Measurements from ENCODE around the gene GJD3.
"Not testable (repeated sequence)": the region's sequence is repeated elsewhere in the genome, so short reads cannot be mapped to it uniquely, and the experiment has no call there.

GJD3 gene, protein sequence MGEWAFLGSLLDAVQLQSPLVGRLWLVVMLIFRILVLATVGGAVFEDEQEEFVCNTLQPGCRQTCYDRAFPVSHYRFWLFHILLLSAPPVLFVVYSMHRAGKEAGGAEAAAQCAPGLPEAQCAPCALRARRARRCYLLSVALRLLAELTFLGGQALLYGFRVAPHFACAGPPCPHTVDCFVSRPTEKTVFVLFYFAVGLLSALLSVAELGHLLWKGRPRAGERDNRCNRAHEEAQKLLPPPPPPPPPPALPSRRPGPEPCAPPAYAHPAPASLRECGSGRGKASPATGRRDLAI

GRCh38 chr17:40364121-40364861 is at the start of gene GJD3:
TSS of gene GJD3 (minus strand) at chr17:40364737. CDS start at chr17:40363815, 922 bp downstream.
- no peak for DNase-seq (ENCODE audit: low read depth)

DNA sequence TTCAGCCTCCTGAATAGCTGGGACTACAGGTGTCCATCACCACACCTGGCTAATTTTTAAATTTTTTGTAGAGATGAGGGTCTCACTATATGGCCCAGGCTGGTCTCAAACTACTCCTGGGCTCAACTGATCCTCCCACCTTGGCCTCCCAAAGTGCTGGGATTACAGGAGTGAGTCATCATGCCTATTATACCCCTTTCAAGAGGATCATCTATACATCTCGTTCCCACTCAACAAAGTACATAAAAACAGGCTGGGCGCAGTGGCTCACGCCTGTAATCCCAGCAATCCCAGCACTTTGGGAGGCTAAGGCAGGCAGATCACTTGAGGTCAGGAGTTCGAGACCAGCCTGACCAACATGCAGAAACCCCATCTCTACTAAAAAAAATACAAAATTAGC is 49.8 kb upstream of the GJD3 start:
- DNase-seq (ENCODE audit: low read depth): not testable (repeated sequence)

- no peak for DNase-seq (ENCODE audit: low read depth)
Observed at GRCh38 chr17:40412880-40413279, 48.3 kb upstream of the GJD3 start.

DNA sequence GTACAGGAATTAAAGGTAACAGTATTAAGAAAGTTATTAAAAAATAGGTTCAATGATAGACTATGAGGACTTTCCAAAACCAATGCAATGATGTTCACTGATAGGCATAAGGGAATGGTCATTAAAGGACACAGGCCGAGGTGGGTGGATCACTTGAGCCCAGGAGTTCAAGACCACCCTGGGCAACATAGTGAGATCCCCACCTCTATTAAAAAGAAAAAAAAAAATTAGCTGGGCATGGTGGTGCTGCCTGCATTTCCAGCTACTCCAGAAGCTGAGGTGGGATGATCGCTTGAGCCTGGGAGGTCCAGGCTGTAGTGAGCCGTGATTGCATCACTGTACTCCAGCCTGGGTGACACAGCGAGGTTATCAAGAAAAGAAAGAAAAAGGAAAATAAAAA is 47.3 kb upstream of the GJD3 start:
- DNase-seq (ENCODE audit: low read depth): no peak

- no peak for DNase-seq (ENCODE audit: low read depth)
Observed at GRCh38 chr17:40410082-40410481, 45.5 kb upstream of the GJD3 start.

DNA sequence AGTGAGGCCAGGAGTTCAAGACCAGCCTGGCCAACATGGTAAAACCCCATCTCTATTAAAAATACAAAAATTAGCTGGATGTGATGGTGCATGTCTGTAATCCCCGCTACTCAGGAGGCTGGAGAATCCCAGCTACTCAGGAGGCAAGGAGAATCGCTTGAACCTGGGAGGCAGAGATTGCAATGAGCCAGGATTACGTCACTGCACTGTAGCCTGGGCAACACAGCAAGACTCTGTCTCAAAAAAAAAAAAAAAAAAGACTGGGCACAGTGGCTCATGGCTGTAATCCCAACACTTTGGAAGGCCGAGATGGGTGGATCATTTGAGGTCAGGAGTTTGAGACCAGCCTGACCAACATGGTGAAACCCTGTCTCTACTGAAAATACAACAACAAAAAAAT is 45.0 kb upstream of the GJD3 start:
- DNase-seq (ENCODE audit: low read depth): not testable (repeated sequence)

- DNase-seq (ENCODE audit: low read depth): no peak
Observed at GRCh38 chr17:40407460-40407859, 42.9 kb upstream of the GJD3 start.

GRCh38 chr17:40404003-40404402 is 39.5 kb upstream of the GJD3 start:
- DNase-seq (ENCODE audit: low read depth): no peak

DNA sequence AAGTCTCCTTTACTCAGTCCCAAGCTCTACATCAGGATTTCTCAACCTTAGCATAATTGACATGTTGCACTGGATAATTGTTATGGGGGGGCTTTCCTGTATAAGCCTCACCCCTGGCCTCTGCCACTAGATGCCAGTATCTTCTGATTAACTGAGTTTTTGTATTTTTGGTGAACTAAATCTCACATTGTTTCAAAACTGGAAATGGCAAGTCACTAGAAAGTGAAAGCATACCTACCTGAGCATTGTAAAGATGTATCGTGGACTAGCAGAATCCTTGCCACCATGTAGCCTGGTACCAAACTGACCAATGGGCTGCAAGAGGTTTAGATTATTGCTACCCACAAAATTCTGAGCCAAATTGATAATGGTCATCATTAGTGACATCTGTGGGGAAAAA is 38.1 kb upstream of the GJD3 start:
- no peak for DNase-seq (ENCODE audit: low read depth)

DNA sequence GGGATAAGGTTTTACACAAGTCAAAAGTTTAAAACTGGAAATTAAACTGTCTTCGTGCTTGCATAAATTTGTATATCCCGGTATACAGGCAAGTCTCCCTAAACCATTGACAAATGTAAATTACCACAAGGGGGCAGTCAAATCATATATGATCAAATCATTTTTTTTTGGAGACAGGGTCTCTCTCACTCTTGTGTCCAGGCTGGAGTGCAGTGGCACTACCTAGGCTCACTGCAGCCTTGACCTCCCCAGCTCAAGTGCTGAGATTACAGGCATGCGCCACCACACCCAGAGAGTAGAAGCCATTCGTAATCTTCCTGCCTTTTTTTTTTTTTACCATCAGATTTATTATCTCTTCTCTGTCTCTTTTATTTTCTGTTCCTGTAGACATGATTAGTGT is 34.6 kb upstream of the GJD3 start:
- DNase-seq (ENCODE audit: low read depth): no peak

DNA sequence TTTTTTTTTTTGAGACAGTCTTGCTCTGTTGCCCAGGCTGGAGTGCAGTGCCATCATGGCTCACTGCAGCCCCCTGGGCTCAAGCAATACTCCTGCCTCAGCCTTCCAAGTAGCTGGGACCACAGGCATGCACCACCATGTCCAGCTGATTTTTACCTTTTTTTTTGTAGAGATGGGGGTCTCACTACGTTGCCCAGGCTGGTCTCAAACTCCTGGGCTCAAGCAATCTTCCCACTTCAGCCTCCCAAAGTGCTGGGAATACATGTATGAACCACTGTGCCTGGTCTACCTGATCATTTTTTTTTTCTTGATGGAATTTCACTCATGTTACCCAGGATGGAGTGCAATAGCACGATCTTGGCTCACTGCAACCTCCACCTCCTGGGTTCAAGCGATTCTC is 22.0 kb upstream of the GJD3 start:
- DNase-seq (ENCODE audit: low read depth): not testable (repeated sequence)

- no peak for DNase-seq (ENCODE audit: low read depth)
Observed at GRCh38 chr17:40382251-40382650, 17.7 kb upstream of the GJD3 start.

DNA sequence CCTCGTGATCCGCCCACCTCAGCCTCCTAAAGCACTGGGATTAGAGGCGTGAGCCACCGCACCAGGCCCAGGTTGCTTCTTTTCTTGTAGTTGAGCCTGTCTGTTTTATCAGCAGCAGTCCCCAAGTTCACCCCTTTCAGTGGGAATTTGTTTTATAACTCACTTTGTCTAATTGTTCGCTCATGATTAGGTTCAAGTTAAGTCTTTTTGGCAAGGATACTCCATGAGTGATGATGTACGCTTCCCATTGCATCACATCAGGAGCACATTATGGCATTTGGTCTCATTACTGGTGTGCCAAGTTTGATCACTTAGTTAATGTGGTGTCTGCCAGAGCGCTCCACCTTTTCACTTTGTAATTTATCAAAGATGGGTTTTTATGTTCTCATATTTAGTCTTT is 14.4 kb upstream of the GJD3 start:
- no peak for DNase-seq (ENCODE audit: low read depth)

GRCh38 chr17:40377832-40378231 is 13.3 kb upstream of the GJD3 start:
- DNase-seq (ENCODE audit: low read depth): no peak

DNA sequence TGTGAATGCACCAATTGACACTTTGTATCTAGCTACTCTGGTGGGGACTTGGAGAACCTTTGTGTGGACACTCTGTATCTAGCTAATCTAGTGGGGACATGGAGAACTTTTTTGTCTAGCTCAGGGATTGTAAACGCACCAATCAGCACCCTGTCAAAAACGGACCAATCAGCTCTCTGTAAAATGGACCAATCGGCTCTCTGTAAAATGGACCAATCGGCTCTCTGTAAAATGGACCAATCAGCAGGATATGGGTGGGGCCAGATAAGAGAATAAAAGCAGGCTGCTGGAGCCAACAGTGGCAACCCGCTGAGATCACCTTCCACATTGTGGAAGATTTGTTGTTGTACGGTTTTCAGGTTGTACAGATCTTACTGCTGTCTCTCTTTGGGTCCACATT is 12.0 kb upstream of the GJD3 start:
- not testable (repeated sequence) for DNase-seq (ENCODE audit: low read depth)

GRCh38 chr17:40375786-40376185 is 11.2 kb upstream of the GJD3 start:
- DNase-seq (ENCODE audit: low read depth): not testable (repeated sequence)

- no peak for DNase-seq (ENCODE audit: low read depth)
Observed at GRCh38 chr17:40374821-40375498, 10.4 kb upstream of the GJD3 start.

DNA sequence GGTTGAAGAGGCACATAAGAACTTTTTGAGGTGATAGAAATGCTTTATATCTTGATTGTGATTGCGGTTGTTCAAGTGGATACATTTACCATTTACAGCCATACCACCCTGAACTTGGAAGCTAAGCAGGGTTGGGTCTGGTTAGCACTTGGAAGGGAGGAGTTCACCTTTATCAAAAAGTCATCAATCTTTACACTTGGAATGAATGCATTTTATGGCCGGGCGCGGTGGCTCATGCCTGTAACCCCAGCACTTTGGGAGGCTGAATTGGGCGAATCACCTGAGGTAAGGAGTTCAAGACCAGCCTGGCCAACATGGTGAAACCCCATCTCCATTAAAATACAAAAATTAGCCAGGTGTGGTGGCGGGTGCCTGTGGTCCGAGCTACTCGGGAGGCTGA is 9.5 kb upstream of the GJD3 start:
- DNase-seq (ENCODE audit: low read depth): no peak

- DNase-seq (ENCODE audit: low read depth): no peak
Observed at GRCh38 chr17:40373324-40373723, 8.8 kb upstream of the GJD3 start.

DNA sequence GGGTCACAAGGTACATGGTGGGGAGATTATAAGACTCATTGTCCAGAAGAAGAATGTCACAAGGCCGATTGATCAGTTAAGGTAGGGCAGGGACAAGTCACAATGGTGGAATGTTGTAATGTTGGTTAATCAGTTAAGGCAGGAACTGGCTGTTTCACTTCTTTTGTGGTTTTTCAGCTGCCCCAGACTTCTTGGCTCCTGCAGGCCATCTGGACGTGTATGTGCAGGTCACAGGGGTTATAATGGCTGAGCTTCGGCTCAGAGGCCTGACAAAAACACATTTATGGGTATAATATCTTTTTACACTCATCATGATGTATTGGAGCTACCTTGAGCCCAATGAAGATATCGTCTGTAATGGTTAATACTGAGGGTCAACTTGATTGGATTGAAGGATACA is 8.1 kb upstream of the GJD3 start:
- DNase-seq (ENCODE audit: low read depth): not testable (repeated sequence)

- no peak for DNase-seq (ENCODE audit: low read depth)
Observed at GRCh38 chr17:40372031-40372430, 7.5 kb upstream of the GJD3 start.

DNA sequence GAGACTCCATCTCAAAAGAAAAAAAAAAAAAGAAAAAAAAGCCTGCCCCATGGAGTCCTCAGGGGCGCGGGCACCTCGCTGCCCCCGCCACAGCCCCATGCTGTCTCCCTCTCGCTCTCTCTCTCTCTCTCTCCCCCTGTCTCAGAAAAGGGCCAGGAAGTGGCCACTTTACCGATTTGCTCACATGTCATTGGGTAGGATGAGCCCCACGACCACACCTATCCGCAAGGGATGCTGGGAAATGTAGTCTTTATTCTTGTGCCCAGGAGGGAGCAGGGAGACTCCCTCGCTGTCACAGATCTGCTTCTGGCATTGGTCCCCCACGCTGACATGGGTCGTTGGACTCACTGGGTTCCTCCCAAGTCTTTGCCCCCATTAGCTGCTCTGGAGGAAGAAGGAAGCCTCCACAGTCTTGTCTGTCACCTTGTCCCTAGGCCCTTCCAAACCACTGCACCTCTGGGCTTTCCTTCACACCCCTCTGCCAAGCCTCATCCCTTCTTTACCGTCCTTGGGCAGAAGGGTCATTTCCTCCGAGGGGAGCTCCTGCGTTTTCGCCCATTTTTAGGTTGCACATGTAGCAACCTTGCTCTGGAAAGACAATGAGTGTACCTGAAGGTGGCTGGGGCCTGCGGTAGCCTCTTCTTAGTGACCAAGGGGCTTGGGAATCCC is 6.9 kb upstream of the GJD3 start:
- DNase-seq (ENCODE audit: low read depth): no peak

DNA sequence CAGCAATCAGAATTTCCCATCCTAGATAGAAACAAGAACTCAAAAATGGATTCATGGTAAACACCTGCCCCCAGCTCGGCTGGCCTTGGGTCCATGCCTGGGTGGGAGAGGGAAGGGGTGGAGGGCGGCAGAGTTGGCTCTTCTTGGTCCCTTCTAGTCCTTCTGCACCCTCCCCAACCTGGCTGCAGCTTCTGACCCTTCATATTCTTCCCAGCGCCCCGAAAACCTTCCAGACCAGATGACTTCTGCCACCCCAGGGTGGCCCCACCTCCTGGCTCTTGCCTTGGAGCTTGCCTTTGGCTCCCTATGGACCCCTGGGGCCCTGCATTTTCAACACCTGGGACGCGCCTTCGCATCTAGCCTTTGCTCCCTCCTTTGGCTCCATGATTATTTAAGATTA is 5.4 kb upstream of the GJD3 start:
- no peak for DNase-seq (ENCODE audit: low read depth)

Data from activated T-helper 9 cell treated with anti-CD3 and anti-CD28 coated beads, Interleukin-2, amount 50 U/mL, for 16 hours (primary cell).